HepG2 (cell line): ENCODE data around the gene SIAH1. TPM values are rescaled to one million over a fixed set of nuclear protein-coding genes. Genes with fewer than 3 reads are reported as not detected.
A peak's percentile ranks its signal among the peaks of the same experiment; 100 is the strongest.

Experiments used
- ADNP ChIP-seq: sonication (generic); formaldehyde crosslinking; IDR thresholded peaks from 2 replicates; pipeline ENCODE4 v1.4.0; 2020; ENCODE audit warnings: missing genetic modification reagents
- ARID4A ChIP-seq: sonication (generic); formaldehyde crosslinking; IDR thresholded peaks from 2 replicates; pipeline ENCODE4 v1.5.0; 2020; ENCODE audit warnings: mild to moderate bottlenecking, missing genetic modification reagents, borderline replicate concordance
- ASH2L ChIP-seq: fragments of 300-600, 200-600 bp; sonication (generic); IDR thresholded peaks from 2 replicates; pipeline ENCODE4 v1.7.0; 2017; ENCODE audit warnings: low read depth, mild to moderate bottlenecking, moderate library complexity, mixed read lengths, low read length; ENCODE audit not compliant: insufficient read length
- ATF7-NPFF ChIP-seq: sonication (generic); formaldehyde crosslinking; IDR thresholded peaks from 2 replicates; pipeline ENCODE4 v1.8.1; 2023; ENCODE audit warnings: mild to moderate bottlenecking, low read depth, missing genetic modification reagents, moderate library complexity
- DMAP1 ChIP-seq: IDR thresholded peaks from 2 replicates; pipeline ENCODE4 v1.6.1; 2016
- ELF1 ChIP-seq: sonication (generic); formaldehyde crosslinking; IDR thresholded peaks from 2 replicates; pipeline ENCODE4 v1.4.0; 2020; ENCODE audit warnings: missing genetic modification reagents
- EP300 ChIP-seq, 3 experiments: sonication (generic) in 1 of 3; formaldehyde crosslinking in 1 of 3; IDR thresholded peaks; 2 replicates each; pipeline versions ENCODE4 v1.5.1 to v1.6.1; 2011 to 2020; ENCODE audit warnings: low read depth in 2 of 3, low read length in 2 of 3, borderline replicate concordance in 1 of 3, improper control_type of control experiment in 1 of 3, mild to moderate bottlenecking in 1 of 3, missing genetic modification reagents in 1 of 3, moderate library complexity in 1 of 3
- FOXA3 ChIP-seq: IDR thresholded peaks from 2 replicates; pipeline ENCODE4 v1.6.1; 2016; ENCODE audit warnings: missing genetic modification reagents, missing compliant biosample characterization
- KDM5A ChIP-seq: fragments of 200-600 bp; sonication (generic); IDR thresholded peaks from 2 replicates; pipeline ENCODE4 v1.7.0; 2018; ENCODE audit warnings: antibody characterized with exemption, mild to moderate bottlenecking, low read length, borderline replicate concordance
- NFE2L1 ChIP-seq: sonication (generic); formaldehyde crosslinking; IDR thresholded peaks from 2 replicates; pipeline ENCODE4 v1.4.0; 2020; ENCODE audit warnings: missing genetic modification reagents, mild to moderate bottlenecking, borderline replicate concordance
- SALL1 ChIP-seq: sonication (generic); formaldehyde crosslinking; IDR thresholded peaks from 2 replicates; pipeline ENCODE4 v1.8.0; 2022; ENCODE audit warnings: mild to moderate bottlenecking, missing genetic modification reagents
- SRF ChIP-seq: IDR thresholded peaks from 2 replicates; pipeline ENCODE4 v1.6.1; 2011; ENCODE audit warnings: mild to moderate bottlenecking, low read depth, low read length, moderate library complexity
- TERF1 ChIP-seq: sonication (generic); formaldehyde crosslinking; IDR thresholded peaks from 2 replicates; pipeline ENCODE4 v1.8.0; 2022; ENCODE audit warnings: mild to moderate bottlenecking, missing genetic modification reagents, moderate library complexity
- TOE1 ChIP-seq: sonication (generic); formaldehyde crosslinking; IDR thresholded peaks from 2 replicates; pipeline ENCODE4 v1.4.0; 2020; ENCODE audit warnings: mild to moderate bottlenecking, missing genetic modification reagents
- ZNF20 ChIP-seq: sonication (generic); formaldehyde crosslinking; IDR thresholded peaks from 2 replicates; pipeline ENCODE4 v1.4.0; 2020; ENCODE audit warnings: mild to moderate bottlenecking, moderate library complexity, missing genetic modification reagents
- ZNF225 ChIP-seq: sonication (generic); formaldehyde crosslinking; IDR thresholded peaks from 2 replicates; pipeline ENCODE4 v1.4.0; 2020; ENCODE audit warnings: mild to moderate bottlenecking, missing genetic modification reagents
- ZNF3 ChIP-seq: IDR thresholded peaks from 2 replicates; pipeline ENCODE4 v1.7.0; 2017; ENCODE audit warnings: inconsistent platforms
- ZNF354B ChIP-seq: sonication (generic); formaldehyde crosslinking; IDR thresholded peaks from 2 replicates; pipeline ENCODE4 v1.8.0; 2022; ENCODE audit warnings: mild to moderate bottlenecking, missing genetic modification reagents
- ZNF446 ChIP-seq: sonication (generic); formaldehyde crosslinking; IDR thresholded peaks from 2 replicates; pipeline ENCODE4 v1.5.0; 2020; ENCODE audit warnings: mild to moderate bottlenecking, missing genetic modification reagents
- ZNF639 ChIP-seq: conservative IDR thresholded peaks from 2 replicates; pipeline ENCODE4 v1.6.1; 2018; ENCODE audit warnings: missing genetic modification reagents
- ZNF644 ChIP-seq: IDR thresholded peaks from 2 replicates; pipeline ENCODE4 v1.6.1; 2016; ENCODE audit warnings: low read depth
- ZNF788 ChIP-seq: sonication (generic); formaldehyde crosslinking; IDR thresholded peaks from 2 replicates; pipeline ENCODE4 v1.5.0; 2020; ENCODE audit warnings: mild to moderate bottlenecking, missing genetic modification reagents, borderline replicate concordance
- ZNF83 ChIP-seq: sonication (generic); formaldehyde crosslinking; IDR thresholded peaks from 2 replicates; pipeline ENCODE4 v1.4.0; 2020; ENCODE audit warnings: missing genetic modification reagents, mild to moderate bottlenecking, borderline replicate concordance
- polyA plus RNA-seq, 8 experiments: library from polyadenylated mRNA; depleted of rRNA in 3 of 8; stranded (reverse) in 7 of 8; unstranded in 1 of 8; fragments of >200 nt; fragmentation: Illumina TruSeq in 4 of 8; extraction: Trizol in 4 of 8; gene quantifications; 2 replicates each; pipeline versions ENCODE4 v1.2.1 to v1.2.3, GENCODE V29; 2011 to 2016; ENCODE audit warnings: low read depth in 4 of 8, missing spikeins in 1 of 8, mixed read lengths in 1 of 8; ENCODE audit not compliant: insufficient read depth in 1 of 8
- total RNA-seq, 5 experiments: library from RNA; depleted of rRNA; stranded (reverse); fragments of >200 nt; fragmentation: Illumina TruSeq; extraction: Trizol; gene quantifications; 2 replicates each; pipeline ENCODE4 v1.2.3, GENCODE V29; 2016; ENCODE audit warnings: low read depth in 1 of 5

Gene SIAH1
- total and polyA plus RNA-seq, 2 of the 13 experiments (the other 11 are each of a cell fraction or from before 2014, with no cell fraction given): 16.0 to 28.6 TPM

- TF ChIP-seq ATF7-NPFF (CRISPR knock-in tag): 0 out of 2 replicates have a peak, but pooled peaks have one; percentile 10
- TF ChIP-seq ZNF446 (CRISPR knock-in tag): 0 out of 2 replicates have a peak, but pooled peaks have one; percentile 31
- peak; percentile 13; the same call in 1 of the 2 replicates for TF ChIP-seq SALL1 (CRISPR knock-in tag)
- TF ChIP-seq ZNF639 (CRISPR knock-in tag): 0 out of 2 replicates have a peak, but pooled peaks have one; percentile 29
- 0 out of 2 replicates have a peak, but pooled peaks have one; percentile 25 for TF ChIP-seq ZNF788 (CRISPR knock-in tag)
- TF ChIP-seq TERF1: no peak
- TF ChIP-seq TOE1 (CRISPR knock-in tag): no peak
- no peak for TF ChIP-seq ZNF354B (CRISPR knock-in tag)
- TF ChIP-seq ELF1 (CRISPR knock-in tag): peak; percentile 14; the same call in 1 of the 2 replicates
- TF ChIP-seq ASH2L: peak; percentile 39
- peak; percentile 94 for TF ChIP-seq ADNP (CRISPR knock-in tag)
- TF ChIP-seq ZNF3: 0 out of 2 replicates have a peak, but pooled peaks have one; percentile 62
- 0 out of 2 replicates have a peak, but pooled peaks have one; percentile 16 for TF ChIP-seq ZNF644 (CRISPR knock-in tag)
- 0 out of 2 replicates have a peak, but pooled peaks have one; percentile 16 for TF ChIP-seq DMAP1 (CRISPR knock-in tag)
- TF ChIP-seq ARID4A (CRISPR knock-in tag): peak; percentile 71; the same call in 1 of the 2 replicates
- 0 out of 2 replicates have a peak, but pooled peaks have one; percentile 49 for TF ChIP-seq ZNF83 (CRISPR knock-in tag)
- TF ChIP-seq KDM5A: peak; percentile 44; the same call in 1 of the 2 replicates
- TF ChIP-seq FOXA3: 0 out of 2 replicates have a peak, but pooled peaks have one; percentile 3
- TF ChIP-seq SRF: no peak
- TF ChIP-seq ZNF225 (CRISPR knock-in tag): no peak
- TF ChIP-seq NFE2L1: no peak
- TF ChIP-seq ZNF20: no peak
- no peak for TF ChIP-seq EP300 (IDR thresholded peaks at IDR 0.05; ENCODE audit: low read depth in 2 of 2, low read length in 2 of 2)
- peak; percentile 7; the same call in 1 of the 2 replicates for TF ChIP-seq EP300 (CRISPR knock-in tag; IDR thresholded peaks at IDR 0.05; ENCODE audit: borderline replicate concordance)
Observed at GRCh38 chr16:48383877-48384519, 1.2 kb downstream of the SIAH1 start (continued).
